ENCODE data around the gene AMMECR1. TPM values are rescaled to one million over a fixed set of nuclear protein-coding genes. Genes with fewer than 3 reads are reported as not detected.

Gene AMMECR1
- polyA plus RNA-seq, 1 donor from 2014 or later, result 3.7 TPM

- no peaks in the 10 kb centered on the region for H4K20me1 ChIP-seq (ENCODE audit: insufficient read depth)
- no peaks in the 10 kb centered on the region for H3K9me3 ChIP-seq (ENCODE audit: low read length)
- no peaks in the 10 kb centered on the region for H3K27me3 ChIP-seq (ENCODE audit: insufficient read depth, low read depth, low read length)
- TF ChIP-seq EZH2 (IDR thresholded peaks at IDR 0.05; ENCODE audit: borderline replicate concordance, insufficient read depth, low read length, poor library complexity, severe bottlenecking) (no peak), SMC3 (conservative IDR thresholded peaks at IDR 0.05; ENCODE audit: poor library complexity) (no peak), POLR2AphosphoS5 (IDR thresholded peaks at IDR 0.05) (no peak), TAF1 (IDR thresholded peaks at IDR 0.05; ENCODE audit: low read depth) (no peak), REST (IDR thresholded peaks at IDR 0.05; ENCODE audit: borderline replicate concordance) (no peak), RAD21 (conservative IDR thresholded peaks at IDR 0.05) (no peak), EP300 (conservative IDR thresholded peaks at IDR 0.05; ENCODE audit: poor library complexity, severe bottlenecking) (no peak), MXI1 (conservative IDR thresholded peaks at IDR 0.05; ENCODE audit: poor library complexity, severe bottlenecking) (no peak), CTCF (IDR thresholded peaks at IDR 0.05; ENCODE audit: poor library complexity, severe bottlenecking) (no peak)
- no peak overlapping the region for H3K4me2 ChIP-seq (ENCODE audit: low read length)
- H3K79me2 ChIP-seq (replicated peaks; ENCODE audit: insufficient read depth, low read length), result no peaks in the 10 kb centered on the region
- H3K27ac ChIP-seq (ENCODE audit: low read length), result no peak overlapping the region
- no peak overlapping the region for H2AFZ ChIP-seq (ENCODE audit: low read depth, low read length)
- H3K9me2 ChIP-seq (ENCODE audit: insufficient read depth, low read length), result no peaks in the 10 kb centered on the region
- no peaks in the 10 kb centered on the region for H3F3A ChIP-seq (ENCODE audit: insufficient read depth, low read length, poor library complexity, severe bottlenecking)
- H3K9ac ChIP-seq (ENCODE audit: low read length), result no peak overlapping the region
- H3K36me3 ChIP-seq (ENCODE audit: insufficient read depth, low read length), result no peaks in the 10 kb centered on the region
- no peak overlapping the region for H3K4me3 ChIP-seq (ENCODE audit: low read length)
Measured at GRCh38 chrX:110210417-110211139, 107.3 kb downstream of the AMMECR1 start.

GRCh38 chrX:110208092-110208491, 109.8 kb downstream of the AMMECR1 start:
- Histone ChIP-seq H3K9ac (ENCODE audit: low read length) (no peak overlapping the region), H4K20me1 (ENCODE audit: insufficient read depth) (no peaks in the 10 kb centered on the region), H3K79me2 (replicated peaks; ENCODE audit: insufficient read depth, low read length) (no peaks in the 10 kb centered on the region), H3K36me3 (ENCODE audit: insufficient read depth, low read length) (no peaks in the 10 kb centered on the region), H3K4me2 (ENCODE audit: low read length) (no peak overlapping the region), H3F3A (ENCODE audit: insufficient read depth, low read length, poor library complexity, severe bottlenecking) (no peaks in the 10 kb centered on the region), H2AFZ (ENCODE audit: low read depth, low read length) (no peak overlapping the region), H3K27ac (ENCODE audit: low read length) (no peak overlapping the region), H3K9me2 (ENCODE audit: insufficient read depth, low read length) (no peaks in the 10 kb centered on the region), H3K4me3 (ENCODE audit: low read length) (no peak overlapping the region), H3K27me3 (ENCODE audit: insufficient read depth, low read depth, low read length) (no peaks in the 10 kb centered on the region), H3K9me3 (ENCODE audit: low read length) (no peaks in the 10 kb centered on the region)
- no peak for TF ChIP-seq EP300 (conservative IDR thresholded peaks at IDR 0.05; ENCODE audit: poor library complexity, severe bottlenecking)
- TF ChIP-seq RAD21 (conservative IDR thresholded peaks at IDR 0.05), result no peak
- no peak for TF ChIP-seq SMC3 (conservative IDR thresholded peaks at IDR 0.05; ENCODE audit: poor library complexity)
- TF ChIP-seq TAF1 (IDR thresholded peaks at IDR 0.05; ENCODE audit: low read depth), result no peak
- no peak for TF ChIP-seq CTCF (IDR thresholded peaks at IDR 0.05; ENCODE audit: poor library complexity, severe bottlenecking)
- no peak for TF ChIP-seq EZH2 (IDR thresholded peaks at IDR 0.05; ENCODE audit: borderline replicate concordance, insufficient read depth, low read length, poor library complexity, severe bottlenecking)
- TF ChIP-seq REST (IDR thresholded peaks at IDR 0.05; ENCODE audit: borderline replicate concordance), result no peak
- no peak for TF ChIP-seq POLR2AphosphoS5 (IDR thresholded peaks at IDR 0.05)
- no peak for TF ChIP-seq MXI1 (conservative IDR thresholded peaks at IDR 0.05; ENCODE audit: poor library complexity, severe bottlenecking)

Measured in neural cell (in vitro differentiated cells).